Adrenal gland (tissue), 12 donors: ENCODE results near the gene USP9Y. TPM values are rescaled to one million over a fixed set of nuclear protein-coding genes. Genes with fewer than 3 reads are reported as not detected.

Experiments
- DNase-seq, 7 donors: peaks; one replicate each; pipeline ENCODE4 v3.0.0-alpha.2; 2019 to 2020
- H3K27ac ChIP-seq, 5 donors: fragments of 200-600 bp; sonication (generic) in 4 of 5; 1 replicate in 3 of 5; 2 replicates in 2 of 5; pipeline versions ENCODE4 v1.5.1 to v1.8.0; 2016 to 2020; ENCODE audit warnings: mild to moderate bottlenecking in 1 of 5
- H3K27me3 ChIP-seq: fragments of 200-600 bp; 2 replicates; pipeline ENCODE4 v1.8.0; 2021
- H3K36me3 ChIP-seq, 2 donors: fragments of 200-600 bp; replicated peaks in 1 of 2; 1 replicate in 1 of 2; 2 replicates in 1 of 2; pipeline versions ENCODE4 v1.5.1 to v1.8.0; 2018 to 2022
- H3K4me1 ChIP-seq, 2 donors: fragments of 200-600 bp; replicated peaks in 1 of 2; 1 replicate in 1 of 2; 2 replicates in 1 of 2; pipeline versions ENCODE4 v1.5.1 to v1.8.0; 2018 to 2021
- H3K4me3 ChIP-seq, 4 donors: fragments of 200-600 bp; sonication (generic) in 3 of 4; one replicate each; pipeline ENCODE4 v1.5.1; 2016 to 2018
- H3K9me3 ChIP-seq, 3 donors: fragments of 200-600 bp; sonication (generic) in 1 of 3; replicated peaks in 1 of 3; 1 replicate in 2 of 3; 2 replicates in 1 of 3; pipeline versions ENCODE4 v1.5.1 to v1.8.0; 2016 to 2021
- POLR2A ChIP-seq, 2 donors: fragments of 450-650 bp; IDR thresholded peaks; one replicate each; pipeline ENCODE4 v1.6.1; 2017; ENCODE audit warnings: antibody characterized with exemption in 2 of 2, mild to moderate bottlenecking in 2 of 2, moderate library complexity in 1 of 2
- WGBS, 4 donors: extraction: QIAGEN DNeasy Blood & Tissue Kit in 2 of 4; methylation state at CpG; one replicate each; pipeline versions ENCODE4 v1.1.5 to v1.1.7; 2013 to 2017; 5-methylcytosine and 5-hydroxymethylcytosine counted together
- intact Hi-C, 2 donors: fragments of 100-400 bp; cut with DNase I; formaldehyde crosslinking; loops; one replicate each; pipeline versions ENCODE4 v1.14.1 to v1.15.0; 2022 to 2023
- polyA plus RNA-seq, 3 donors: library from polyadenylated mRNA; stranded (reverse); fragments of 200-250 nt in 2 of 3; fragments of 350-450 nt in 1 of 3; fragmentation: Illumina TruSeq in 1 of 3; extraction: RNeasy Lipid Tissue Mini Kit (QIAGEN cat#74804) in 1 of 3; gene quantifications; one replicate each; pipeline ENCODE4 v1.2.3, GENCODE V29; 2013 to 2014
- total RNA-seq, 9 donors: library from RNA; depleted of rRNA in 4 of 9; stranded (reverse); fragments of >200 nt in 4 of 9; fragments of 120-200 nt in 1 of 9; fragmentation: NEBNext Ultra II Directional in 1 of 9; extraction: Animal tissue kit (Norgen Biotek cat#: 25700) in 1 of 9; gene quantifications; one replicate each; pipeline versions ENCODE4 v1.1.0 to v1.2.4, GENCODE V29; 2013 to 2023
- TF ChIP-seq, protein P1 (sequence below), 6 experiments: fragments of 450-650 bp in 4 of 6; fragments of 200-600 bp in 2 of 6; sonication (generic) in 1 of 6; IDR thresholded peaks; 1 replicate in 5 of 6; 2 replicates in 1 of 6; pipeline versions ENCODE4 v1.5.1 to v1.8.0; 2016 to 2021; ENCODE audit warnings: antibody characterized with exemption in 6 of 6, mild to moderate bottlenecking in 2 of 6, moderate library complexity in 1 of 6
- donor health status: healthy with polysubstance abuse.
- donor health status: Bipolar disorder and iron deficiency.
- donor health status: DM: yes; HTN: yes; CAD: no.
- donor health status: DM: no; HTN: no; CAD: no.
- donor health status: DM: no; HTN: no; CAD: no.
- donor health status: DM: yes; HTN: yes; CAD: no.

Gene USP9Y
- total and polyA plus RNA-seq, 12 donors: 0.04 to 49.9 (median 31.6) TPM; not detected in 5

DNA sequence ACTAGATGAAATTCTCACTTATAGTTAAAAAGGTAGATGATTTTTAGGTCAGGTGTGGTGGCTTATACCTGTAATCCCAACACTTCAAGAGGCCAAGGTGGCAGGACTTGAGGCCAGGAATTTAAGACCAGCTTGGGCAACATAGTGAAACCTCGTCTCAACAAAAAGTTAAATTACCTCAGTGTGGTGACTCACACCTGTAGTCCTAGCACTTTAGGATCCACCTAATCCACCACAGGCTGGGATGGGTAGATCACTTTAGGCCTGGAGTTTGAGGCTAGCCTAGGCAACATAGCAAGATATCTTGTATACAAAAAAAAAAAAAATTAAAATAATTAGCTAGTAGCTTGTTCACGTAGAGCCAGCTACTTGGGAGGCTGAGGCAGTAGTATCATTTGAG, 140.3 kb downstream of the USP9Y start:
- no peak overlapping the region for H3K27ac ChIP-seq
- H3K36me3 ChIP-seq: no peaks in the 10 kb centered on the region
- H3K27me3 ChIP-seq: no peaks in the 10 kb centered on the region
- 88 to 91% methylated on average over 2 of the region's 2 CpGs; no CpG with 5 or more reads in 2 of the 4 donors for WGBS, 4 donors
- TF ChIP-seq, protein P1, sequence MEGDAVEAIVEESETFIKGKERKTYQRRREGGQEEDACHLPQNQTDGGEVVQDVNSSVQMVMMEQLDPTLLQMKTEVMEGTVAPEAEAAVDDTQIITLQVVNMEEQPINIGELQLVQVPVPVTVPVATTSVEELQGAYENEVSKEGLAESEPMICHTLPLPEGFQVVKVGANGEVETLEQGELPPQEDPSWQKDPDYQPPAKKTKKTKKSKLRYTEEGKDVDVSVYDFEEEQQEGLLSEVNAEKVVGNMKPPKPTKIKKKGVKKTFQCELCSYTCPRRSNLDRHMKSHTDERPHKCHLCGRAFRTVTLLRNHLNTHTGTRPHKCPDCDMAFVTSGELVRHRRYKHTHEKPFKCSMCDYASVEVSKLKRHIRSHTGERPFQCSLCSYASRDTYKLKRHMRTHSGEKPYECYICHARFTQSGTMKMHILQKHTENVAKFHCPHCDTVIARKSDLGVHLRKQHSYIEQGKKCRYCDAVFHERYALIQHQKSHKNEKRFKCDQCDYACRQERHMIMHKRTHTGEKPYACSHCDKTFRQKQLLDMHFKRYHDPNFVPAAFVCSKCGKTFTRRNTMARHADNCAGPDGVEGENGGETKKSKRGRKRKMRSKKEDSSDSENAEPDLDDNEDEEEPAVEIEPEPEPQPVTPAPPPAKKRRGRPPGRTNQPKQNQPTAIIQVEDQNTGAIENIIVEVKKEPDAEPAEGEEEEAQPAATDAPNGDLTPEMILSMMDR (IDR thresholded peaks at IDR 0.05): no peak
- TF ChIP-seq POLR2A (IDR thresholded peaks at IDR 0.05): no peak
- no peak overlapping the region for H3K4me3 ChIP-seq
- intact Hi-C loops: no loop called here
- H3K4me1 ChIP-seq: no peaks in the 10 kb centered on the region
- no peak for DNase-seq
- H3K9me3 ChIP-seq: no peaks in the 10 kb centered on the region

DNA sequence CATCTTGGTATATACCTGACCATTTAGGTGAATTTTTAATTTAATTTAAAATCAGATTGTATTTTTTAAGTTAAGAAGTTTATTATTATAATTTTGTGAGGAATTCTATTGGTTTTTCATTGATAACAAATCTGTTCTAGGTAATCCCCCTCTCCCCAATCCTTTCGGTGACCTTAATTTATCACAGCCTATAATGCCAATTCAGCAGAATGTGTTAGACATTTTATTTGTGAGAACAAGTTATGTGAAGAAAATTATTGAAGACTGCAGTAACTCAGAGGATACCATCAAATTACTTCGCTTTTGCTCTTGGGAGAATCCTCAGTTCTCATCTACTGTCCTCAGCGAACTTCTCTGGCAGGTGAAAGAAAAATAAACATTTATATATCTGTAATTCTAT, 145.8 kb downstream of the USP9Y start:
- no peak for DNase-seq
- Histone ChIP-seq H3K4me1 (no peaks in the 10 kb centered on the region), H3K27ac (no peak overlapping the region), H3K27me3 (no peaks in the 10 kb centered on the region), H3K36me3 (no peaks in the 10 kb centered on the region), H3K9me3 (no peaks in the 10 kb centered on the region), H3K4me3 (no peak overlapping the region)
- intact Hi-C loops: no loop called here
- TF ChIP-seq POLR2A (IDR thresholded peaks at IDR 0.05): no peak
- WGBS, 4 donors: 99% methylated on average over 3 of the region's 3 CpGs; no CpG with 5 or more reads in 2 of the 4 donors

DNA sequence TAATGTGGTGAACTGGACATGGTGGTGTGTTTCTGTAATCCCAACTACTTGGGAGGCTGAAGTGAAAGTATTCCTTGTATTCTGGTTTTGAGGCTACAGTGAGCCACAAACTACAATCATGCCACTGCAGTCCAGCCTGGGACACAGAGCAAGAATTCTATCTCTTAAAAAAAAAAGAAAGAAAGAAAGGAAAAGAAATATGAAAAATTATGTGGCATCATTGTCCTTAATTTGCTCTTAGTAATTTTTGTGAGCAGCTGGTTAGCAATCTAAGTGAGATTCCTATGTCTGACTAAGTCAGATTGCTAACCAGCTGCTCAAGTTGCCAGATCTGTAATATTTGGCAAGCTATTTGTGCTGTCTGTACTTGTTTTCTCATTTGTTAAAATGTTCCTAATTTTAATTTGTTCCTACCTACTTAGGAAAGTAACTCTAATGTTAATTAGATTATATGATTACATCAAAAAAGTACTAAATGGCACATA, 154.8 kb downstream of the USP9Y start:
- TF ChIP-seq POLR2A (IDR thresholded peaks at IDR 0.05): no peak
- TF ChIP-seq, protein P1 (IDR thresholded peaks at IDR 0.05): no peak
- no peak for DNase-seq
- Histone ChIP-seq H3K36me3 (no peaks in the 10 kb centered on the region), H3K4me3 (no peak overlapping the region), H3K4me1 (no peaks in the 10 kb centered on the region), H3K27ac (no peak overlapping the region), H3K27me3 (no peaks in the 10 kb centered on the region), H3K9me3 (no peaks in the 10 kb centered on the region)
- intact Hi-C loops: no loop called here

DNA sequence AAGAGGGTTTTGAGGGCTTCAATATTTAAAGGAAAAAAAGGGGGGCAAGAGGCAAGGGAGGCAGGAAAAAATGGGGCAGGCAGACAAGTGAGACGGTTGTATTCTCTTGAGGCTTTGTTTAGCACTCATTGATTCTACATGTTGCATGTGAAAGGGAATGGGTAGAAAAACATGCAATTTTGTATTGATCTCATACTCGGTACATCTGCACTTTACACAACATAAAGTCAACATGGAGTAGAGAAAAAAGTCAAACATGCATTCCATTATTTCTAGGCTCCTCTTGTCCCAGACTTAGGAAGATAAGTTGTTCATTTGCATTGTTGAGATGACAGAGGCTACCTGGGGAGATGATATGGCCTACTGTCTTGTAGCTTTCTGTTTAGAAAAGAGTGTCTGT, 166.9 kb downstream of the USP9Y start:
- H3K4me1 ChIP-seq: no peaks in the 10 kb centered on the region
- no peaks in the 10 kb centered on the region for H3K36me3 ChIP-seq
- intact Hi-C loops: no loop called here
- H3K4me3 ChIP-seq: no peak overlapping the region
- no peaks in the 10 kb centered on the region for H3K9me3 ChIP-seq
- WGBS, 4 donors: 75 to 93% methylated on average over 2 of the region's 2 CpGs; no CpG with 5 or more reads in 2 of the 4 donors
- H3K27me3 ChIP-seq: no peaks in the 10 kb centered on the region
- TF ChIP-seq, protein P1 (IDR thresholded peaks at IDR 0.05): no peak
- TF ChIP-seq POLR2A (IDR thresholded peaks at IDR 0.05): no peak
- no peak overlapping the region for H3K27ac ChIP-seq
- no peak for DNase-seq

DNA sequence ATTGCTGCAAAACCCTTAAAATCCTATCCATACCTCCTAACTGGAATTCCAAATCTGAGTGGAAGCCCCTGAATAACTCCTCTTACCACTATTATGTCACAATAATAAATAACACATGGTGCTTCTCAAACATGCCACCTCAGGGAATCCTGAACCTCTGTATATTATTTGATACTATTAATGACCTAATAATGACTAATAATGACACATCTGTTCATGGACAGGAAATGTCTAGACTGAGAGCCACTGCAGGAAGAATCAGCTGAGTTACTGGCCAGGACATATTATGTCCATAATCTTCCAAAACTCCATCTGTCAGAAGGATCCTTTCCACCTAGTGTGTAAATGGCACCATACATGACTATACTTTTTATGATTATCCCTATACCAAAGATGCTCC, 195.9 kb downstream of the USP9Y start:
- H3K9me3 ChIP-seq: no peaks in the 10 kb centered on the region
- intact Hi-C loops: no loop called here

More for the DNA sequence above, 195.9 kb downstream of the USP9Y start:
- TF ChIP-seq, protein P1 (IDR thresholded peaks at IDR 0.05): no peak
- no peak for TF ChIP-seq POLR2A (IDR thresholded peaks at IDR 0.05)
- H3K4me1 ChIP-seq: no peaks in the 10 kb centered on the region
- no peak overlapping the region for H3K27ac ChIP-seq
- no peaks in the 10 kb centered on the region for H3K36me3 ChIP-seq
- H3K27me3 ChIP-seq: no peaks in the 10 kb centered on the region
- H3K4me3 ChIP-seq: no peak overlapping the region
- no peak for DNase-seq
